PC-9 (cell line): ENCODE data around the gene FOXL2NB.

Experiments used
- CTCF ChIP-seq: fragments of 200-600 bp; sonication (generic); conservative IDR thresholded peaks from 2 replicates; pipeline ENCODE4 v1.6.1; 2017; ENCODE audit warnings: mixed run types, antibody characterized with exemption, mild to moderate bottlenecking, moderate library complexity
- EZH2 ChIP-seq: fragments of 200-600 bp; sonication (generic); IDR thresholded peaks from 2 replicates; pipeline ENCODE4 v1.8.0; 2017; ENCODE audit warnings: antibody characterized with exemption, low read depth

DNA sequence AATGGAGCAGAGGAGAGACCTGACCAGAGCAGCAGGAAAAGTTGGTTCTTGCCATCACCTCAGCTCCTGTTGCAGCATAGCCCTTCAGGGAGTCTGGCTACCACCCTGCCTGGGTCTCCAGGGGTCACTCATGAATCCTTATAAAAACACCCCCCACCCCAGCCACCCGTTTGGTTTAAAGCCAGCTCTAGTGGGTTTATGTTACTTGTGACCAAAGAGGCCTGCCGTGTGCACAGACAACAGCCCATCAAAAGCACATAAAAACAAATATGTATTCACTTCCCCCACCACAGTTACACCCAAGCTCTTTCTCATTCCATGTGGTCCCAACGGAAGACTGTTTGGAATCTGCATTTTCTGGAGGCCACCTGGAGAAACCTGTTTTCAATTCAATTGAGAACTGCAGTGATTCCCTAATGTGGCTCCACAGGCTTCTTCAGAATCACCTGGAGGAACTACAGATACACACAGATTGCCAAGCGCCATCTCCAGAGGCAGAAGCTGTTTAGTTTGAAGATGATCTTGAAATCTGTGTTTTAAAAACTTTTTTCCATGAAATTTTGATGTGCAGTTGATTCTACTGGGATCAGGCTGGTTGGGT lies 13.8 kb upstream of the FOXL2NB start:
- no peak for TF ChIP-seq CTCF
- TF ChIP-seq EZH2 = no peak
